ENCODE measurements around the gene CEP41.

The CEP41 gene

GRCh38 chr7:130417213-130417612 lies 23.6 kb downstream of the CEP41 start:
- Mint-ChIP-seq H3K27me3 (no peaks in the 10 kb centered on the region), H3K36me3 (peaks cover 7% of the 10 kb centered on the region), H3K9me3 (no peaks in the 10 kb centered on the region), H3K4me1 (peaks cover 72% of the 10 kb centered on the region), H3K4me3 (peak overlapping the region; percentile 10), H3K27ac (peak overlapping the region; percentile 84)
- CTCF ChIA-PET, result interaction anchor here (0.5 to 1.2 kb wide), 2 partner anchors 23 to 204 kb away, joined by 3 read pairs; no protein-coding TSS in a partner anchor
- peak; percentile 37 for DNase-seq

DNA sequence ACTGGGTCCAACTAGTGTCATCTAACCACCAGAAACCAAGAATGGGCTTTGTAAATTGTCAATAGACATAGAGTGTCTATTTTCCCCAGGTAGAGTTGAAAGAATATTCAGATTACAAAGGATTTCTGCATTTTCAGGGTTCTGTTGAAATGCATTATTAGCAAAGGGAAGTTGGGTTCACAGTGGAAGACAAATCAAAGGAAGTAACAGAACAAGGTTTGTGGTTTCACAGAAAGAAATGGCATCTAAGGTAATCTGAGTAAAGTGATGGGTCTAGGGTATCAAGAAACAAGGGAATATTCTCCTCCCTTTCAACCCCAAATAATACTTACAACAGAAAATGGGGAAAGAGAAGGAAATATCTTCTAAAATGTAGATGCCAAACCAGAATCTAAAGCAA lies 25.8 kb downstream of the CEP41 start:
- H3K36me3 Mint-ChIP-seq, result peaks cover 15% of the 10 kb centered on the region
- H3K27me3 Mint-ChIP-seq, result no peaks in the 10 kb centered on the region
- H3K4me1 Mint-ChIP-seq, result peaks cover 60% of the 10 kb centered on the region
- CTCF ChIA-PET, result no interaction called here
- H3K4me3 Mint-ChIP-seq, result no peak overlapping the region
- no peak for DNase-seq
- no peaks in the 10 kb centered on the region for H3K9me3 Mint-ChIP-seq
- H3K27ac Mint-ChIP-seq, result peak overlapping the region; percentile 62

DNA sequence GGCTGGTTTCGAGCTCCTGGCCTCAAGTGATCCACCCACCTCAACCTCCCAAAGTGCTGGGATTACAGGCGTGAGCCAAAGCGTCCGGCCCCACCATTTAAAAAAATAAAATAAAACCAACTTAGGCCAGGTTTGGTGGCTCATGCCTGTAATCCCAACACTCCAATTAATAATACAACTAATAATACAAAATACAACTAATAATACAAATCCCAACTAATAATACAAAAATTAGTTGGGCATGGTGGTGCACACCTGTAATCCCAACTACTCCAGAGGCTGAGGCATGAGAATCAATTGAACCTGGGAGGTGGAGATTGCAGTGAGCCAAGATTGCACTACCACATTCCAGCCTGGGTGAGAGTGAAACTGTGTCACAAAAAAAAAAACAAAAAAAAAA lies 27.6 kb downstream of the CEP41 start:
- H3K27me3 Mint-ChIP-seq, result no peaks in the 10 kb centered on the region
- CTCF ChIA-PET, result interaction anchor here (0.6 to 1.7 kb wide), 2 partner anchors 19 to 26 kb away, joined by 3 to 4 read pairs; no protein-coding TSS in a partner anchor
- peaks cover 15% of the 10 kb centered on the region for H3K36me3 Mint-ChIP-seq
- peaks cover 43% of the 10 kb centered on the region for H3K4me1 Mint-ChIP-seq
- H3K27ac Mint-ChIP-seq, result no peak overlapping the region
- DNase-seq, result no peak
- no peaks in the 10 kb centered on the region for H3K9me3 Mint-ChIP-seq
- H3K4me3 Mint-ChIP-seq, result no peak overlapping the region

GRCh38 chr7:130410868-130411541 lies 29.8 kb downstream of the CEP41 start:
- Mint-ChIP-seq H3K4me3 (no peak overlapping the region), H3K9me3 (no peaks in the 10 kb centered on the region), H3K27ac (no peak overlapping the region), H3K27me3 (no peaks in the 10 kb centered on the region), H3K4me1 (peaks cover 21% of the 10 kb centered on the region), H3K36me3 (peaks cover 16% of the 10 kb centered on the region)
- CTCF ChIA-PET, result no interaction called here
- no peak for DNase-seq

GRCh38 chr7:130409712-130410072 lies 31.1 kb downstream of the CEP41 start:
- H3K4me3 Mint-ChIP-seq, result no peak overlapping the region
- CTCF ChIA-PET, result no interaction called here
- H3K9me3 Mint-ChIP-seq, result no peaks in the 10 kb centered on the region
- H3K27ac Mint-ChIP-seq, result no peak overlapping the region
- H3K27me3 Mint-ChIP-seq, result no peaks in the 10 kb centered on the region
- peaks cover 15% of the 10 kb centered on the region for H3K36me3 Mint-ChIP-seq
- DNase-seq, result no peak
- peaks cover 9% of the 10 kb centered on the region for H3K4me1 Mint-ChIP-seq

GRCh38 chr7:130409067-130409711 lies 31.6 kb downstream of the CEP41 start:
- Mint-ChIP-seq H3K9me3 (no peaks in the 10 kb centered on the region), H3K4me1 (peaks cover 5% of the 10 kb centered on the region), H3K36me3 (peaks cover 15% of the 10 kb centered on the region), H3K27me3 (no peaks in the 10 kb centered on the region), H3K4me3 (no peak overlapping the region), H3K27ac (no peak overlapping the region)
- no peak for DNase-seq
- CTCF ChIA-PET, result no interaction called here

- no peaks in the 10 kb centered on the region for H3K27me3 Mint-ChIP-seq
- peaks cover 30% of the 10 kb centered on the region for H3K36me3 Mint-ChIP-seq
- no peaks in the 10 kb centered on the region for H3K4me1 Mint-ChIP-seq
- no peak overlapping the region for H3K4me3 Mint-ChIP-seq
- H3K9me3 Mint-ChIP-seq, result no peaks in the 10 kb centered on the region
- no peak overlapping the region for H3K27ac Mint-ChIP-seq
- CTCF ChIA-PET, result no interaction called here
- DNase-seq, result no peak
Observed at GRCh38 chr7:130405003-130405402, 35.8 kb downstream of the CEP41 start.

DNA sequence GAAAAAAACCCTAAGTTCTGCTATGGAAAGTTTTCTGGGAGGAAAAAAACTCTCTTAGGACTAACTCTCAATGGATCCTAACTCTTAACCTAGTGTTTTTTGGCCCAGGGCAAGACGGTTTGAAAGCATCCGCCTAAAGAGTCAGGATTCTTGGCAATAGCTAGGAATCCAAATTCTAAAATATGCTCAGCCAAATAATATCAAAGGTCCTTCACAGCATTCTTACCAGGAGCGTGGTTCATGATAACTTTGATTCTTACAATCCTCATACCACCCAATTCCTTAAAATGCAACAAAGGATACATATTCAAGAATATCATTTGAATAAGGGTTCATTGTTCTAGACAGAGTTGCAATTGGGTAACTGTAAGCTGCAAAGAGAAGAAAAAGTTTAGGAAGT lies 39.2 kb downstream of the CEP41 start:
- no peaks in the 10 kb centered on the region for H3K27me3 Mint-ChIP-seq
- H3K4me3 Mint-ChIP-seq, result no peak overlapping the region
- CTCF ChIA-PET, result no interaction called here
- no peaks in the 10 kb centered on the region for H3K9me3 Mint-ChIP-seq
- no peak overlapping the region for H3K27ac Mint-ChIP-seq
- peaks cover 40% of the 10 kb centered on the region for H3K36me3 Mint-ChIP-seq
- H3K4me1 Mint-ChIP-seq, result peaks cover 6% of the 10 kb centered on the region
- no peak for DNase-seq

GRCh38 chr7:130401101-130401500 lies 39.7 kb downstream of the CEP41 start:
- DNase-seq, result no peak
- Mint-ChIP-seq H3K4me3 (no peak overlapping the region), H3K4me1 (peaks cover 6% of the 10 kb centered on the region), H3K36me3 (peaks cover 43% of the 10 kb centered on the region), H3K27ac (no peak overlapping the region), H3K9me3 (no peaks in the 10 kb centered on the region), H3K27me3 (no peaks in the 10 kb centered on the region)
- CTCF ChIA-PET, result no interaction called here

GRCh38 chr7:130400120-130400572 lies 40.7 kb downstream of the CEP41 start:
- Mint-ChIP-seq H3K9me3 (no peaks in the 10 kb centered on the region), H3K27ac (peak overlapping the region; percentile 14), H3K36me3 (peaks cover 42% of the 10 kb centered on the region), H3K4me1 (peaks cover 14% of the 10 kb centered on the region), H3K4me3 (no peak overlapping the region), H3K27me3 (no peaks in the 10 kb centered on the region)
- no peak for DNase-seq
- CTCF ChIA-PET, result no interaction called here

DNA sequence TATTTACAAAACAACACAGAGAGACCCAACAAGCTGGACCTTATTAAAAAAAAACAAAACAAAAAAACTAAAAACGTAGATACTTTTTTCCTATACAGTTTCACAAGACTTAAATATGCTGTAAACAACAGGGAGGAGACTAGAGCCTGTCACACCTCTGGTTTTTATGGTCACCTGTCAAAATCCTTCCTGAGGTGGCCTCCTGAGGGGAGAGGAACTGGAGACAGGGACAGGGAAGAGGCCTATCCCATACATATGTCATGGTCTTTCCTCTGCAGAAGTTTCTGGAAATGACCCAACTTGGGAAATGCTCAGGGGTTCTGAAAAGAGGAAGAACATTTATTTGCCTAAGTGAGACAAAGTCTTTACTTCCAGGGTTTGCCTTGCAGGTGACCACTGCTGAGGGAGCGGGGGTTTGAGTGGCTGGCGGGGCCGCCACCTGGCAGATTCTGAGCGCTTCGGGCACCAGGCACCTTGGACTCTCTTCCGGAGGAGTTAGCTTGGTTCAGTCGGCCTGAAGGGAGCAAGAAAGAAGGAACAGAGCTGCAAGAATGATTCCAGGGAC lies 42.2 kb downstream of the CEP41 start:
- Mint-ChIP-seq H3K4me3 (no peak overlapping the region), H3K27ac (no peak overlapping the region), H3K4me1 (peaks cover 28% of the 10 kb centered on the region), H3K27me3 (no peaks in the 10 kb centered on the region), H3K36me3 (peaks cover 41% of the 10 kb centered on the region), H3K9me3 (no peaks in the 10 kb centered on the region)
- CTCF ChIA-PET, result no interaction called here
- no peak for DNase-seq

- Mint-ChIP-seq H3K4me3 (no peak overlapping the region), H3K4me1 (peaks cover 33% of the 10 kb centered on the region), H3K36me3 (peaks cover 36% of the 10 kb centered on the region), H3K27ac (no peak overlapping the region), H3K27me3 (no peaks in the 10 kb centered on the region), H3K9me3 (no peaks in the 10 kb centered on the region)
- CTCF ChIA-PET, result interaction anchor here (1.7 kb wide), 1 partner anchor 24 kb away, joined by 3 read pairs; no protein-coding TSS in a partner anchor
- DNase-seq, result no peak
Observed at GRCh38 chr7:130397758-130398073, 43.1 kb downstream of the CEP41 start.

GRCh38 chr7:130397051-130397757 lies 43.6 kb downstream of the CEP41 start:
- Mint-ChIP-seq H3K27me3 (no peaks in the 10 kb centered on the region), H3K4me1 (peaks cover 33% of the 10 kb centered on the region), H3K4me3 (no peak overlapping the region), H3K27ac (no peak overlapping the region), H3K36me3 (peaks cover 33% of the 10 kb centered on the region), H3K9me3 (no peaks in the 10 kb centered on the region)
- CTCF ChIA-PET, result interaction anchor here (1.7 kb wide), 1 partner anchor 25 kb away, joined by 3 read pairs; no protein-coding TSS in a partner anchor
- DNase-seq, result no peak

- peaks cover 33% of the 10 kb centered on the region for H3K4me1 Mint-ChIP-seq
- CTCF ChIA-PET, result no interaction called here
- no peak overlapping the region for H3K27ac Mint-ChIP-seq
- H3K27me3 Mint-ChIP-seq, result no peaks in the 10 kb centered on the region
- H3K36me3 Mint-ChIP-seq, result peaks cover 31% of the 10 kb centered on the region
- no peaks in the 10 kb centered on the region for H3K9me3 Mint-ChIP-seq
- no peak for DNase-seq
- no peak overlapping the region for H3K4me3 Mint-ChIP-seq
Observed at GRCh38 chr7:130396109-130396508, 44.7 kb downstream of the CEP41 start.

Data from activated naive CD4-positive, alpha-beta T cell treated with anti-CD3 and anti-CD28 coated beads, Interleukin-2, amount 10 ng/mL, durations not matched to agents 7 days and 5 days (primary cell).